ENCODE measurements around the gene WNT3A. TPM values are rescaled to one million over a fixed set of nuclear protein-coding genes. Genes with fewer than 3 reads are reported as not detected.
A peak's percentile ranks its signal among the peaks of the same experiment; 100 is the strongest.

The WNT3A gene
- total RNA-seq, 2 donors from 2014 or later, result 0.11 to 0.46 TPM

DNA sequence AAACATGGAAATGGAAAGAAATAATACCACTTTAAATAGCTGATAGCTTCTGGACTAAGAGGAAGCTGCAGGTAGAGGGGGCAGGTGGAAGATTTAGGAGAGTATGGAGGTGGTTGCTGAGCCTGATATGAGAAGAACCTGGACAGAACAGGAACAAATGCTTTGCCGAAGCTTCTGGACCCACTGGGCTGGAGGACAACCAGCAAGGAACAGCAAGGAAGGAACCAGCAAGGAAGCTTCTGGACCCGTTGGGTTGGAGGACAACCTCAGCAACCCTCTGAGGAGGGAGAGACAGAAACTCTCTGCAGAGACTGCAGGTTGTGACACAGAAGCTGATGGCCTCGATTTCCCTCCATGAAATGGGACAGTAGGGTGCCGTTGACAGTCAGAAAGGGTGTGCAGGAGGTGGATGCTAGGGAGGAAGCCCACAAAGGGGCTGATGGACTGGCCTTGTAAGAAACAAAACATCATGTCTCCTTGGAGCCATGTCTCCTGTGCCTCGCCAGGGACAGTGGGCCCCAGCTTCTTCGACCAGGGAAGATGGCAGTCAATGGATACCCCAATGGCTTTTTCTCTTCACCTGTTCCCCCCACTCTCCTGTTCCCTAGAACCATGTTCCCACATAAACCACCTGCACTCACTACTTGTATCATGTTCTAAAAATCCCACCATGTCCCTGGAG lies 8.3 kb upstream of the WNT3A start:
- H3K9me3 Mint-ChIP-seq, result peaks cover 20% of the 10 kb centered on the region
- Histone ChIP-seq H3K27ac (ENCODE audit: low read depth, low read length) (no peak overlapping the region), H3K4me1 (ENCODE audit: control insufficient read depth, insufficient read depth, low read length) (no peaks in the 10 kb centered on the region), H3K36me3 (ENCODE audit: control insufficient read depth, insufficient read depth, low read length) (no peaks in the 10 kb centered on the region), H3K9ac (ENCODE audit: extremely low read depth, low read length, poor library complexity, severe bottlenecking) (no peak overlapping the region), H3K27me3 (ENCODE audit: control insufficient read depth, insufficient read depth, low read length, poor library complexity, severe bottlenecking) (peaks cover 74% of the 10 kb centered on the region), H3K4me3 (ENCODE audit: low read length) (no peak overlapping the region), H3K9me3 (ENCODE audit: control insufficient read depth, low read length) (peaks cover 11% of the 10 kb centered on the region)
- TF ChIP-seq, protein P1, sequence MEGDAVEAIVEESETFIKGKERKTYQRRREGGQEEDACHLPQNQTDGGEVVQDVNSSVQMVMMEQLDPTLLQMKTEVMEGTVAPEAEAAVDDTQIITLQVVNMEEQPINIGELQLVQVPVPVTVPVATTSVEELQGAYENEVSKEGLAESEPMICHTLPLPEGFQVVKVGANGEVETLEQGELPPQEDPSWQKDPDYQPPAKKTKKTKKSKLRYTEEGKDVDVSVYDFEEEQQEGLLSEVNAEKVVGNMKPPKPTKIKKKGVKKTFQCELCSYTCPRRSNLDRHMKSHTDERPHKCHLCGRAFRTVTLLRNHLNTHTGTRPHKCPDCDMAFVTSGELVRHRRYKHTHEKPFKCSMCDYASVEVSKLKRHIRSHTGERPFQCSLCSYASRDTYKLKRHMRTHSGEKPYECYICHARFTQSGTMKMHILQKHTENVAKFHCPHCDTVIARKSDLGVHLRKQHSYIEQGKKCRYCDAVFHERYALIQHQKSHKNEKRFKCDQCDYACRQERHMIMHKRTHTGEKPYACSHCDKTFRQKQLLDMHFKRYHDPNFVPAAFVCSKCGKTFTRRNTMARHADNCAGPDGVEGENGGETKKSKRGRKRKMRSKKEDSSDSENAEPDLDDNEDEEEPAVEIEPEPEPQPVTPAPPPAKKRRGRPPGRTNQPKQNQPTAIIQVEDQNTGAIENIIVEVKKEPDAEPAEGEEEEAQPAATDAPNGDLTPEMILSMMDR (conservative IDR thresholded peaks at IDR 0.05), result no peak
- H3K36me3 Mint-ChIP-seq (ENCODE audit: low read depth), result no peaks in the 10 kb centered on the region
- no peak overlapping the region for H3K4me3 Mint-ChIP-seq
- no peak for DNase-seq
- WGBS, 2 experiments (ENCODE audit: insufficient coverage in 1 of 2, insufficient read length in 1 of 2), result 75% methylated on average over 6 of the region's 6 CpGs
- H3K27me3 Mint-ChIP-seq (ENCODE audit: insufficient read depth), result peaks cover 92% of the 10 kb centered on the region
- H3K27ac Mint-ChIP-seq, result no peak overlapping the region
- H3K4me1 Mint-ChIP-seq, result no peaks in the 10 kb centered on the region

GRCh38 chr1:227999056-227999930 lies 7.5 kb upstream of the WNT3A start:
- Mint-ChIP-seq H3K4me3 (no peak overlapping the region), H3K9me3 (peaks cover 20% of the 10 kb centered on the region), H3K36me3 (ENCODE audit: low read depth) (no peaks in the 10 kb centered on the region), H3K4me1 (no peaks in the 10 kb centered on the region), H3K27ac (no peak overlapping the region), H3K27me3 (ENCODE audit: insufficient read depth) (peaks cover 94% of the 10 kb centered on the region)
- 24 to 25% methylated on average over 7 of the region's 7 CpGs for WGBS, 2 experiments (ENCODE audit: insufficient coverage in 1 of 2, insufficient read length in 1 of 2)
- no peak overlapping the region for H3K27ac ChIP-seq (ENCODE audit: low read depth, low read length)
- no peak overlapping the region for H3K9ac ChIP-seq (ENCODE audit: extremely low read depth, low read length, poor library complexity, severe bottlenecking)
- no peak overlapping the region for H3K4me3 ChIP-seq (ENCODE audit: low read length)
- H3K27me3 ChIP-seq (ENCODE audit: control insufficient read depth, insufficient read depth, low read length, poor library complexity, severe bottlenecking), result peaks cover 81% of the 10 kb centered on the region
- no peaks in the 10 kb centered on the region for H3K4me1 ChIP-seq (ENCODE audit: control insufficient read depth, insufficient read depth, low read length)
- H3K36me3 ChIP-seq (ENCODE audit: control insufficient read depth, insufficient read depth, low read length), result no peaks in the 10 kb centered on the region
- H3K9me3 ChIP-seq (ENCODE audit: control insufficient read depth, low read length), result peaks cover 11% of the 10 kb centered on the region
- DNase-seq, result peak; percentile 96
- TF ChIP-seq, protein P1 (conservative IDR thresholded peaks at IDR 0.05), result peak; percentile 97

DNA sequence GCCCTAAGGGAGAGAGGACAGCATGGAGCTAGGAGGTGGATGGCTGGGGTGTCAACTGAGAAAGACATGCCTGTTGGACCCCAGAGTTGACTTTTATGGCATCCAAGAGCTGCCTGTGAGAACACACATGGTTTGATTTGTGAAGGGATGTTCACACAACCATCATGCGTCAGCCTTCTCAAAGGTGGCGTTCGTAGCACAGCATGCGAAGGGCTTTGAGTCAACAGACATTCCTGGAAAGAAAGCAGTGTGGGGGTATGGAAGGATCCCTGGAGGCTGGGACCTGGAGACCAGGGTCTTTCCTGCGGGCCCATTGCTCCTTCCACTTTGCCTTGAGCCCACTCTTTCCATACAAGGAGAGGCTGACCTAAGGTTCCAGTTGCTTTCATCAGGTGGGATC lies 6.4 kb upstream of the WNT3A start:
- DNase-seq, result no peak
- TF ChIP-seq, protein P1 (conservative IDR thresholded peaks at IDR 0.05), result no peak
- Mint-ChIP-seq H3K27ac (no peak overlapping the region), H3K27me3 (ENCODE audit: insufficient read depth) (peaks cover 94% of the 10 kb centered on the region), H3K36me3 (ENCODE audit: low read depth) (no peaks in the 10 kb centered on the region), H3K4me1 (peaks cover 4% of the 10 kb centered on the region), H3K9me3 (peaks cover 20% of the 10 kb centered on the region), H3K4me3 (no peak overlapping the region)
- 88 to 94% methylated on average over 3 to 5 of the region's 5 CpGs for WGBS, 2 experiments (ENCODE audit: insufficient coverage in 1 of 2, insufficient read length in 1 of 2)
- Histone ChIP-seq H3K36me3 (ENCODE audit: control insufficient read depth, insufficient read depth, low read length) (no peaks in the 10 kb centered on the region), H3K27ac (ENCODE audit: low read depth, low read length) (no peak overlapping the region), H3K4me1 (ENCODE audit: control insufficient read depth, insufficient read depth, low read length) (no peaks in the 10 kb centered on the region), H3K9ac (ENCODE audit: extremely low read depth, low read length, poor library complexity, severe bottlenecking) (no peak overlapping the region), H3K4me3 (ENCODE audit: low read length) (no peak overlapping the region), H3K27me3 (ENCODE audit: control insufficient read depth, insufficient read depth, low read length, poor library complexity, severe bottlenecking) (peaks cover 81% of the 10 kb centered on the region), H3K9me3 (ENCODE audit: control insufficient read depth, low read length) (peaks cover 11% of the 10 kb centered on the region)
